Endothelial cell of umbilical vein (primary cell): Measurements from ENCODE around the gene AGRN. TPM values are rescaled to one million over a fixed set of nuclear protein-coding genes. Genes with fewer than 3 reads are reported as not detected.

Experiments used
- BruUV-seq: library from RNA; stranded (reverse); fragments of 400-500 nt; replicated peaks from 2 replicates; lab custom pipeline; 2021; lab: Mats Ljungman, UMichigan
- CTCF ChIA-PET: fragments of 300-600, 350-600 bp; sonication (Branson Sonifier 250); formaldehyde crosslinking; loops from one replicate; lab custom pipeline; 2021; ENCODE audit warnings: antibody characterized with exemption, inconsistent platforms; lab: Charles Lee
- POLR2A ChIA-PET: fragments of 300-600, 350-600 bp; sonication (Branson Sonifier 250); formaldehyde crosslinking; loops from one replicate; lab custom pipeline; 2021; ENCODE audit warnings: antibody characterized with exemption, inconsistent platforms; lab: Charles Lee
- DNase-seq: peaks from one replicate; pipeline ENCODE4 v3.0.0-alpha.2; 2011; ENCODE audit warnings: low read depth, low spot score
- FAIRE-seq: peaks from 2 replicates; lab custom pipeline; 2011; peaks lifted over from hg19 to GRCh38; lab: Jason Lieb, UNC
- H2AFZ ChIP-seq: 2 replicates; pipeline ENCODE4 v1.6.0; 2012; ENCODE audit warnings: low read depth, low read length, control low read depth, inconsistent platforms
- H3K27ac ChIP-seq: 2 replicates; pipeline ENCODE4 v1.5.1; 2011; ENCODE audit warnings: low read depth, mild to moderate bottlenecking, control low read depth, low read length, moderate library complexity; ENCODE audit not compliant: insufficient read depth
- H3K27me3 ChIP-seq, 2 experiments: 2 replicates each; pipeline versions ENCODE4 v1.6.0 to v1.6.1; 2011; ENCODE audit warnings: low read length in 2 of 2, mixed read lengths in 1 of 2; ENCODE audit not compliant: control insufficient read depth in 2 of 2, insufficient read depth in 2 of 2
- H3K36me3 ChIP-seq, 2 experiments: 2 replicates in 1 of 2; 3 replicates in 1 of 2; pipeline ENCODE4 v1.5.1; 2011; ENCODE audit warnings: low read length in 2 of 2, mild to moderate bottlenecking in 1 of 2, moderate library complexity in 1 of 2; ENCODE audit not compliant: control insufficient read depth in 2 of 2, insufficient read depth in 2 of 2; ENCODE audit errors: extremely low read depth in 1 of 2
- H3K4me1 ChIP-seq: 3 replicates; pipeline ENCODE4 v1.5.1; 2011; ENCODE audit warnings: mild to moderate bottlenecking, low read length; ENCODE audit not compliant: control insufficient read depth, insufficient read depth; ENCODE audit errors: extremely low read depth
- H3K4me2 ChIP-seq: 2 replicates; pipeline ENCODE4 v1.6.1; 2011; ENCODE audit warnings: low read length, control low read depth, mixed read lengths; ENCODE audit not compliant: insufficient read depth
- H3K4me3 ChIP-seq, 3 experiments: fragments of 200-600 bp in 1 of 3; sonication (generic), shearing (Covaris generic) in 1 of 3; replicated peaks in 1 of 3; 2 replicates each; pipeline ENCODE4 v1.5.1; 2011 to 2016; ENCODE audit warnings: control low read depth in 3 of 3, low read length in 3 of 3, mild to moderate bottlenecking in 2 of 3, inconsistent platforms in 1 of 3, low read depth in 1 of 3, moderate library complexity in 1 of 3; ENCODE audit not compliant: insufficient read depth in 1 of 3
- H3K79me2 ChIP-seq: 2 replicates; pipeline ENCODE4 v1.6.0; 2012; ENCODE audit warnings: low read length, inconsistent platforms; ENCODE audit not compliant: control insufficient read depth, insufficient read depth
- H3K9ac ChIP-seq: replicated peaks from 2 replicates; pipeline ENCODE3; 2011; ENCODE audit warnings: low read length, control low read depth; ENCODE audit not compliant: insufficient read depth; ENCODE audit errors: extremely low read depth
- H3K9me1 ChIP-seq: replicated peaks from 3 replicates; pipeline ENCODE4 v1.6.0; 2011; ENCODE audit warnings: mild to moderate bottlenecking, low read length; ENCODE audit not compliant: control insufficient read depth, insufficient read depth; ENCODE audit errors: extremely low read depth
- H3K9me3 ChIP-seq: replicated peaks from 2 replicates; pipeline ENCODE4 v1.5.1; 2012; ENCODE audit warnings: low read length, inconsistent platforms; ENCODE audit not compliant: control insufficient read depth, insufficient read depth
- H4K20me1 ChIP-seq: replicated peaks from 2 replicates; pipeline ENCODE3; 2011; ENCODE audit warnings: mild to moderate bottlenecking, low read length; ENCODE audit not compliant: control insufficient read depth, insufficient read depth; ENCODE audit errors: extremely low read depth
- CTCF ChIP-seq, 2 donors: IDR thresholded peaks; 1 replicate in 1 of 2; 2 replicates in 1 of 2; pipeline ENCODE4 v1.5.1; 2011; ENCODE audit warnings: low read length in 2 of 2, mild to moderate bottlenecking in 2 of 2, moderate library complexity in 2 of 2, control low read depth in 1 of 2, inconsistent platforms in 1 of 2, low read depth in 1 of 2; ENCODE audit not compliant: insufficient read depth in 1 of 2; ENCODE audit errors: extremely low read depth in 1 of 2
- EZH2 ChIP-seq: IDR thresholded peaks from 2 replicates; pipeline ENCODE4 v1.6.1; 2012; ENCODE audit warnings: borderline replicate concordance, low read depth, mild to moderate bottlenecking, moderate library complexity, low read length, inconsistent platforms; ENCODE audit not compliant: severe bottlenecking
- FOS ChIP-seq: IDR thresholded peaks from 2 replicates; pipeline ENCODE4 v1.6.1; 2011; ENCODE audit warnings: mild to moderate bottlenecking, low read length, moderate library complexity, borderline replicate concordance; ENCODE audit not compliant: insufficient read depth
- GATA2 ChIP-seq: IDR thresholded peaks from 2 replicates; pipeline ENCODE4 v1.7.0; 2011; ENCODE audit warnings: low read depth, mild to moderate bottlenecking, moderate library complexity, mixed read lengths, low read length; ENCODE audit not compliant: insufficient read length, insufficient read depth
- JUN ChIP-seq: IDR thresholded peaks from 2 replicates; pipeline ENCODE4 v1.6.1; 2011; ENCODE audit warnings: borderline replicate concordance, low read depth; ENCODE audit not compliant: insufficient read length, insufficient read depth
- MYC ChIP-seq: IDR thresholded peaks from one replicate; pipeline ENCODE4 v1.6.1; 2011; ENCODE audit warnings: mild to moderate bottlenecking, low read depth, low read length
- POLR2A ChIP-seq: IDR thresholded peaks from 2 replicates; pipeline ENCODE4 v1.6.1; 2012; ENCODE audit warnings: low read depth, mild to moderate bottlenecking, control low read depth, low read length
- POLR2AphosphoS5 ChIP-seq: IDR thresholded peaks from 2 replicates; pipeline ENCODE4 v1.6.1; 2012; ENCODE audit warnings: low read depth, mild to moderate bottlenecking, control low read depth, low read length, moderate library complexity; ENCODE audit not compliant: insufficient read depth
- dilution Hi-C: fragments of 300-500 bp; cut with MboI; formaldehyde crosslinking; loops from one replicate; pipeline ENCODE4 v1.15.0; 2019; ENCODE audit warnings: low sequenced_read_pairs; ENCODE audit not compliant: extremely low pct_ligation_motif_present
- intact Hi-C: fragments of 100-400 bp; cut with micrococcal nuclease; formaldehyde crosslinking; loops from one replicate; pipeline ENCODE4 v1.10.0; 2022
- polyA plus RNA-seq, 4 experiments: library from polyadenylated mRNA; depleted of rRNA in 3 of 4; stranded (reverse) in 3 of 4; unstranded in 1 of 4; fragments of >200 nt; gene quantifications; 2 replicates each; pipeline versions ENCODE4 v1.2.1 to v1.2.3, GENCODE V29; 2011 to 2012; ENCODE audit warnings: missing spikeins in 1 of 4
- total RNA-seq: library from RNA; stranded (reverse); gene quantifications from 2 replicates; pipeline ENCODE4 v1.2.3, GENCODE V29; 2021
- TF ChIP-seq, protein P1 (sequence below): IDR thresholded peaks from 2 replicates; pipeline ENCODE4 v1.6.1; 2011; ENCODE audit not compliant: insufficient read depth, insufficient read length

AGRN gene
- total and polyA plus RNA-seq, 2 donors (not counting 3 experiments of a cell fraction or from before 2014, with no cell fraction given) = 66.6 to 67.8 TPM

DNA sequence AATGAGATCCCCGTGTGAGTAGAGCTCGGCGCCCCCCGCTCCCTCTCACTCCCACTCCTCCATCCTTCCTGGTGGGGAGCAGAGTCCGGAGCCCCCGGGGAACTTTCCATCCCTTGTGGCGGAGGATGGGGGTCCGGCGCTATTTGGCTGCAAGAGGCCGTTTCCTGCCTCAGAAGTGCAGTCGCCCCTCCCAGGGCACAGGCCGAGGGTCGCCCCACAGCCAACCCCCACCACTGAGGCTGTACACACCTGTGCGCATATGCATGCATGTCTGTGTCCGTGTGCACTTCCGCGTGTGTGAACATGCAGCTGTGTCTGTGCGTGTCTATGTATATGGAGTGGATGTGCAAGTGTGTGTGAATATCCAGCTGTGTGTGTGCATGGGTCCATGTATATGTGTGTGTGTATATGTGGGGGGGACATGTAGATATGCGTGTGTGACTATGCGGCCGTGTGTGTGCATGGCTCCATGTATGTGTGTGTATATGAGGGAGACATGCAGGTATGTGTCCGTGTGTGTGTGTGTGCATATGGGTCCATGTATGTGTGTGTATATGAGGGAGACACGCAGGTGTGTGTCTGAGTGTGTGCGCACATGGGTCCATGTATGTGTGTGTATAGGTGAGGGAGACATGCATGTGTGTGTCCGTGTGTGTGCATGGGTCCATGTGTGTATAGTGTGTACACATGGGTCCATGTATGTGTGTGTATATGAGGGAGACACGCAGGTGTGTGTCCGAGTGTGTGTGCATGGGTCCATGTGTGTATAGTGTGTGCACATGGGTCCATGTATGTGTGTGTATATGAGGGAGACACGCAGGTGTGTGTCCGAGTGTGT lies 32.3 kb downstream of the AGRN start:
- FAIRE-seq (no peak), DNase-seq (no peak)
- ChIA-PET CTCF (no interaction called here), POLR2A (no interaction called here)
- Histone ChIP-seq H3K36me3 (peaks cover 0 to 11% of the 10 kb centered on the region in 2 experiments), H3K27ac (no peak overlapping the region), H3K79me2 (no peaks in the 10 kb centered on the region), H3K9me1 (no peaks in the 10 kb centered on the region), H3K9ac (no peak overlapping the region), H2AFZ (no peak overlapping the region), H4K20me1 (no peaks in the 10 kb centered on the region), H3K4me3 (no peak overlapping the region), H3K4me2 (no peak overlapping the region), H3K4me1 (no peaks in the 10 kb centered on the region), H3K9me3 (no peaks in the 10 kb centered on the region), H3K27me3 (no peaks in the 10 kb centered on the region)
- intact Hi-C loops = no loop called here
- TF ChIP-seq EZH2 (no peak), FOS (no peak), POLR2AphosphoS5 (no peak), POLR2A (no peak), GATA2 (no peak), JUN (no peak), CTCF (IDR thresholded peaks at IDR 0.05; ENCODE audit: extremely low read depth in 1 of 2, insufficient read depth in 1 of 2, low read depth in 1 of 2, low read length in 2 of 2) (no peak), MYC (no peak)
- TF ChIP-seq, protein P1, sequence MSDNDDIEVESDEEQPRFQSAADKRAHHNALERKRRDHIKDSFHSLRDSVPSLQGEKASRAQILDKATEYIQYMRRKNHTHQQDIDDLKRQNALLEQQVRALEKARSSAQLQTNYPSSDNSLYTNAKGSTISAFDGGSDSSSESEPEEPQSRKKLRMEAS = no peak
- dilution Hi-C loops = no loop called here
- no TSS peak for BruUV-seq
